HFFc6 (cell line): ENCODE measurements around the gene CDK12. TPM values are rescaled to one million over a fixed set of nuclear protein-coding genes. Genes with fewer than 3 reads are reported as not detected.
"Not testable (repeated sequence)": the region's sequence is repeated elsewhere in the genome, so short reads cannot be mapped to it uniquely, and the experiment has no call there.

Source experiments
- DNase-seq: peaks from one replicate; pipeline ENCODE4 v3.0.0-alpha.2; 2018
- H3K27ac Mint-ChIP-seq: 2 replicates; pipeline ENCODE4 v1.8.0; 2020; ENCODE audit warnings: mild to moderate bottlenecking, mixed read lengths
- H3K27me3 Mint-ChIP-seq: 2 replicates; pipeline ENCODE4 v1.8.0; 2021; ENCODE audit warnings: mild to moderate bottlenecking, moderate library complexity, mixed read lengths; ENCODE audit not compliant: insufficient read depth
- H3K36me3 Mint-ChIP-seq: 2 replicates; pipeline ENCODE4 v1.8.0; 2021; ENCODE audit warnings: low read depth, mixed read lengths
- H3K4me1 Mint-ChIP-seq: 2 replicates; pipeline ENCODE4 v1.8.0; 2020; ENCODE audit warnings: low read depth, mixed read lengths
- H3K4me3 Mint-ChIP-seq: 2 replicates; pipeline ENCODE4 v1.8.0; 2020; ENCODE audit warnings: mild to moderate bottlenecking, moderate library complexity, mixed read lengths
- H3K9me3 Mint-ChIP-seq: 2 replicates; pipeline ENCODE4 v1.8.0; 2020; ENCODE audit warnings: mild to moderate bottlenecking, mixed read lengths
- CTCF ChIP-seq: fragments of 200-600 bp; sonication (generic); IDR thresholded peaks from 2 replicates; pipeline ENCODE4 v1.5.0; 2021; ENCODE audit warnings: antibody characterized with exemption, mild to moderate bottlenecking
- total RNA-seq, 6 experiments: library from RNA; stranded (reverse); fragmentation: NEBNext Ultra II Directional; extraction: Animal tissue kit (Norgen Biotek cat#: 25700); gene quantifications; 2 replicates in 1 of 6; 3 replicates in 5 of 6; pipeline ENCODE4 v1.2.3, GENCODE V29; 2021

Gene CDK12
- total RNA-seq, 6 experiments from 2014 or later: 42.2 to 48.5 (median 44.1) TPM

GRCh38 chr17:39473310-39473709, 12.0 kb downstream of the CDK12 start:
- H3K36me3 Mint-ChIP-seq: peaks cover 22% of the 10 kb centered on the region
- no peak for TF ChIP-seq CTCF

GRCh38 chr17:39479631-39480030, 18.3 kb downstream of the CDK12 start:
- not testable (repeated sequence) for H3K27me3 Mint-ChIP-seq, H3K27ac Mint-ChIP-seq, H3K9me3 Mint-ChIP-seq, H3K4me3 Mint-ChIP-seq, H3K4me1 Mint-ChIP-seq, DNase-seq, H3K36me3 Mint-ChIP-seq

More at GRCh38 chr17:39473310-39473709, 12.0 kb downstream of the CDK12 start:
- Mint-ChIP-seq H3K27me3 (no peaks in the 10 kb centered on the region), H3K9me3 (no peaks in the 10 kb centered on the region), H3K27ac (no peak overlapping the region), H3K4me3 (no peak overlapping the region), H3K4me1 (no peaks in the 10 kb centered on the region)
- no peak for DNase-seq

GRCh38 chr17:39483506-39483905, 22.2 kb downstream of the CDK12 start:
- Mint-ChIP-seq H3K27ac (no peak overlapping the region), H3K4me3 (no peak overlapping the region), H3K4me1 (peaks cover 36% of the 10 kb centered on the region), H3K36me3 (peaks cover 5% of the 10 kb centered on the region; the same call in 1 of the 2 replicates), H3K27me3 (no peaks in the 10 kb centered on the region), H3K9me3 (no peaks in the 10 kb centered on the region)
- DNase-seq: no peak
- TF ChIP-seq CTCF: no peak

- no peak for DNase-seq
- Mint-ChIP-seq H3K27me3 (no peaks in the 10 kb centered on the region), H3K27ac (no peak overlapping the region), H3K36me3 (peaks cover 5% of the 10 kb centered on the region; the same call in 1 of the 2 replicates), H3K9me3 (no peaks in the 10 kb centered on the region), H3K4me3 (no peak overlapping the region), H3K4me1 (peaks cover 35% of the 10 kb centered on the region)
- TF ChIP-seq CTCF: no peak
These were observed 22.9 kb downstream of the CDK12 start for GRCh38 chr17:39484178-39484577.

- Mint-ChIP-seq H3K27ac (peak overlapping the region; percentile 96), H3K4me3 (no peak overlapping the region), H3K27me3 (no peaks in the 10 kb centered on the region), H3K4me1 (peaks cover 32% of the 10 kb centered on the region), H3K36me3 (peaks cover 8% of the 10 kb centered on the region; the same call in 1 of the 2 replicates), H3K9me3 (no peaks in the 10 kb centered on the region)
- TF ChIP-seq CTCF: no peak
- DNase-seq: peak; percentile 96
These were observed 24.3 kb downstream of the CDK12 start for GRCh38 chr17:39485555-39485954.

- no peak for TF ChIP-seq CTCF
- peak overlapping the region; percentile 20; the same call in 1 of the 2 replicates for H3K4me3 Mint-ChIP-seq
- peak overlapping the region; percentile 96 for H3K27ac Mint-ChIP-seq
- peak; percentile 77 for DNase-seq
- H3K9me3 Mint-ChIP-seq: no peaks in the 10 kb centered on the region
- no peaks in the 10 kb centered on the region for H3K27me3 Mint-ChIP-seq
- H3K4me1 Mint-ChIP-seq: peaks cover 32% of the 10 kb centered on the region
- peaks cover 9% of the 10 kb centered on the region; the same call in 1 of the 2 replicates for H3K36me3 Mint-ChIP-seq
These were observed 25.0 kb downstream of the CDK12 start for GRCh38 chr17:39486242-39486641.

GRCh38 chr17:39487490-39487889, 26.2 kb downstream of the CDK12 start:
- not testable (repeated sequence) for H3K27me3 Mint-ChIP-seq, H3K9me3 Mint-ChIP-seq, DNase-seq, H3K36me3 Mint-ChIP-seq, H3K4me3 Mint-ChIP-seq
- H3K4me1 Mint-ChIP-seq: peaks cover 32% of the 10 kb centered on the region
- peak overlapping the region; percentile 96 for H3K27ac Mint-ChIP-seq
